DMS53 (cell line): ENCODE results near the gene CPEB4.

Experiments
- DNase-seq: peaks from one replicate; lab custom pipeline; 2025; lab: John Stamatoyannopoulos, UW

Gene CPEB4

GRCh38 chr5:173858670-173859407 is 29.3 kb upstream of the CPEB4 start:
- DNase-seq: no peak

- DNase-seq: no peak
These were observed 28.6 kb upstream of the CPEB4 start for GRCh38 chr5:173859408-173860159.

GRCh38 chr5:173862047-173862477 is 26.1 kb upstream of the CPEB4 start:
- no peak for DNase-seq

GRCh38 chr5:173863359-173863758 is 24.8 kb upstream of the CPEB4 start:
- no peak for DNase-seq

- DNase-seq: no peak
These were observed 23.8 kb upstream of the CPEB4 start for GRCh38 chr5:173864126-173865050.

- no peak for DNase-seq
These were observed 21.8 kb upstream of the CPEB4 start for GRCh38 chr5:173866243-173866857.

GRCh38 chr5:173866858-173867679 is 21.1 kb upstream of the CPEB4 start:
- DNase-seq: no peak

- no peak for DNase-seq
These were observed 19.9 kb upstream of the CPEB4 start for GRCh38 chr5:173868096-173868880.

- no peak for DNase-seq
These were observed 18.8 kb upstream of the CPEB4 start for GRCh38 chr5:173869316-173869715.

- no peak for DNase-seq
These were observed 15.2 kb upstream of the CPEB4 start for GRCh38 chr5:173872957-173873305.

- no peak for DNase-seq
These were observed 14.7 kb upstream of the CPEB4 start for GRCh38 chr5:173873306-173873922.

GRCh38 chr5:173875189-173875588 is 13.0 kb upstream of the CPEB4 start:
- DNase-seq: no peak

GRCh38 chr5:173878224-173878967 is 9.8 kb upstream of the CPEB4 start:
- peak; percentile 10 for DNase-seq

GRCh38 chr5:173880306-173880985 is 7.7 kb upstream of the CPEB4 start:
- no peak for DNase-seq

- no peak for DNase-seq
These were observed 6.2 kb upstream of the CPEB4 start for GRCh38 chr5:173881811-173882575.

GRCh38 chr5:173882632-173883031 is 5.5 kb upstream of the CPEB4 start:
- no peak for DNase-seq

GRCh38 chr5:173883347-173883924 is 4.7 kb upstream of the CPEB4 start:
- DNase-seq: no peak
